NCI-H2081 (cell line): ENCODE data around the gene ABCA2.
A peak's percentile ranks its signal among the peaks of the same experiment; 100 is the strongest.
"Not testable (repeated sequence)": the region's sequence is repeated elsewhere in the genome, so short reads cannot be mapped to it uniquely, and the experiment has no call there.

Source experiments
- DNase-seq, 2 experiments: peaks; one replicate each; lab custom pipeline; 2025; lab: John Stamatoyannopoulos, UW

ABCA2 gene

GRCh38 chr9:137064027-137064879 lies 36.2 kb upstream of the ABCA2 start:
- DNase-seq = peak in 1 of 2 experiments; percentile 44

GRCh38 chr9:137063311-137064026 lies 35.4 kb upstream of the ABCA2 start:
- DNase-seq = no peak

DNA sequence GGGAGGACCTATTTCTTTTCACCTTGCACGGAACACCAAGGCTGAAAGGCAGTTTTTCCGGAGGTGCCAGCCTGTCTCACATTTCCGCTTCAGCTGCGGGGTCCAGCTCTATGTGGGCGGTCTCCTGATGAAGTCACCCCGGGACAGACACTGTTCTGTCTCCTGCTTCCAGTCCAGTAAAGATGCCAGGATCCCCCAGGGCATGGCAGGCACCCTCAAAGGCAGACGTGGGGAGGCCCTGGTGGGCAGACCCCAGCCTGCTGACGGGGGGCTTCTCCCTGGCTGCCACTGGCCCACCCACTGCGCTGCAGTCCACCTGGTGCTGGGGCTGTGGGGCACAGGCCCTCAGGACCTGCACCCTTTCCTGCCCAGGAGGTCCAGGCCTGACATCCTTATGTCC lies 34.8 kb upstream of the ABCA2 start:
- not testable (repeated sequence) for DNase-seq

DNA sequence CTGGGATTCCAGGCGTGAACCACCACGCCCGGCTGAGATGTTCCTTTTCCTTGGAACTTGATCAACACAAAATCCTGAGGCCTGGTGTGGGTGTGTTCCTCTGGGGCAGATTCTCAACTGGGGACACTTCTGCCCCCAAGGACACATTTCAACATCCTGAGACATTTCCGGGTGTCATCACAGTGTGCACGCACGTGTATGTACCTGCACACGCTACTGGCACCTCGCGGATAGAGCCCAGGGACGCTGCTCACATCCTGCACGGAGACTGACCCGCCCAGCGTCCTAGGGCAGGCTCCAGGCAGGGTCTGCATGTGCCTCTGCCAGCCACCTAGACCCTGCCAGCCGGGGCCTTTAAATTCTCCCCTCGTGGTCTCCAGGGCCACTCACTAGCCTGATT lies 34.3 kb upstream of the ABCA2 start:
- DNase-seq = no peak

- peak; percentile 38 to 67 for DNase-seq
Observed at GRCh38 chr9:137058521-137059234, 30.6 kb upstream of the ABCA2 start.

DNA sequence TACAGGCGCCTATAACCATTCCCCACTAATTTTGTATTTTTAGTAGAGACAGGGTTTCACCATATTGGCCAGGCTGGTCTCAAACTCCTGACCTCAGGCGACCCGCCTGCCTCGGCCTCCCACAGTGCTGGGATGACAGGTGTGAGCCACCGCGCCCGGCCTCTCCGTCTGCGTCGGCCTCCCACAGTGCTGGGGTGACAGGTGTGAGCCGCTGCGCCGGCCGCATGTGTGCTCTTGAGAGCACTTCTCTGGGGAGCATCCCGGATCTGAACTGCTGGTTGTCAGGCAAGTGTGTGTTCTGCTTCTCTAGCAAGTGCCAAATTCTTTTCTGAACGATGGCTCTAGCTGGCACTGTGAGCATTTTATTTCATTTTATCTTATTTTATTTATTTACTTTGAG lies 29.5 kb upstream of the ABCA2 start:
- DNase-seq = peak; percentile 49 to 75

GRCh38 chr9:137056739-137057415 lies 28.8 kb upstream of the ABCA2 start:
- DNase-seq = peak in 1 of 2 experiments; percentile 37

GRCh38 chr9:137055385-137056364 lies 27.6 kb upstream of the ABCA2 start:
- peak; percentile 75 to 86 for DNase-seq

DNA sequence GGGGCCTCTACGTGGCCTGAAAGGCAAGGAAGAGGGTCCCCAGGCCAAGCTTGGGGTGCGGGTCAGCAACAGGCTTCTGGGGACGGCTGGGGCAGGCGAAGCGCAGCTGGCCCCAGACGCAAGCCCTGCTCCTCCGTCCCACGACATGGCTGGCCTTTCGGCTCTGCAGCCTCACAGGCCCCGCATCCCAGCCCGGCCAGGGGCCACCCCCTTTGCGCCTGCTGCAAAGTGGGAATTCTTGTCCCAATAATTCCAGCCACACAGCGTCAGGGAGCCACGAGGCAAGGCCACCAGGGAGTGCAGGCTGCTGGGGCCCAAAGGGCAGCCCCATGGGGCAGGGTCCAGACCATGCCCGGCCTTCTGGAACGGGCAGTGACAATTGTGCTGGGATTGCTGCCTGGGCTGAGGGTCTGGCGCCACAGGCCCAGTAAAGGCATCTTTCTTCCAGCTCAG lies 26.9 kb upstream of the ABCA2 start:
- no peak for DNase-seq

DNA sequence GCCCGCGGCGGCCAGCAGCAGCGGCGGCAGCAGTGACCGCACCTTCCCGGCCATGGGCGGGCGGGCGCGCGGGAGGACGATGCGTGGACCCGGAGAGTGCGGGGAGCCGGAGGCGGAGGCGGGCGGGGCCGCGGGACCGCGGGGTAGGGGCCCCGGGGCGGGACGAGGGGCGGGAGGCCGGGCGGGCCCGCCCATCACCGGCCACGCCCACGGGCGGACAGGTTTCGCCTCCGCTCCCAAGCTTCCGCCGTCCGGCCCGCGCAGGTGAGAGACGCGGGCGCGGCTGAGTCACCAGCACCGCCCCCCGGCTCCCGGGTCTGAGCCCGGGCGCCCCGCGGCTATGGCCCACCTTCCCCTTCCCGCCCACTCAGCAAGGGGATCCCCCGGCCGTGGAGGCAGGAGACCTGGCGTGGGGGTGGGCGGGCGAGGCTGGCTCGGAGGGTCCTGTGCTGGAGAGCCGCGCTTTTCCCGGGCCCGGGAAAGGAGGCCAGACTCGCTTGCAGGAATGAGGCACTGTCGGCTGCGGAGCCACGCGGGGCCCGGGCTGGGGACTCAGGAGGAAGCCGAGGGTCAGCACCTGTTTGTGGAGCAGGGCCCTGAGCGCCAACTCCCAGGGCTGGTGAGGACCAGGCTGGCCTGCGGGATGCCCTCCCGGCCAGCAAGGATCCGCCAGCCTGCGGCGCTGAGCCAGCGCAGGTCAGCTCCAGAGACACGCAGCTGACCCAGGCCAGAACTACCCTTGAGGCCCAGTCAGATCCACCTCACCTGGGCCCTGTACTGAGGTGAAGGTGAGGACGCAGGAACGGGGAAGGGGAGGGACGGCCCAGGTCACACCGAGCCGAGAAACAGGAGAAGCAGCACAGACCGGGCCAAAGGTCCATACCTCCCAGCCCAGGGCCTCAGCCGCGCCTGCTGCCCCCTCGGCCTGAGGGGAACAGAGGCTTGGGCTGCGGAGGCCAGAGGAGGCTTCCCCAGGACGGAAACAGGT lies 26.2 kb upstream of the ABCA2 start, which contains the start of gene ENTPD2:
Gene ENTPD2, minus strand, starts transcription at position 118 of the 988 bp plus-strand sequence. Its CDS starts 64 bp downstream, at position 54.
- DNase-seq = peak; percentile 65 to 69

- no peak for DNase-seq
Observed at GRCh38 chr9:137052998-137053943, 25.2 kb upstream of the ABCA2 start.

GRCh38 chr9:137052293-137052692 lies 24.3 kb upstream of the ABCA2 start:
- DNase-seq = no peak

- no peak for DNase-seq
Observed at GRCh38 chr9:137051145-137051724, 23.2 kb upstream of the ABCA2 start.

GRCh38 chr9:137050570-137050969 lies 22.5 kb upstream of the ABCA2 start:
- no peak for DNase-seq

DNA sequence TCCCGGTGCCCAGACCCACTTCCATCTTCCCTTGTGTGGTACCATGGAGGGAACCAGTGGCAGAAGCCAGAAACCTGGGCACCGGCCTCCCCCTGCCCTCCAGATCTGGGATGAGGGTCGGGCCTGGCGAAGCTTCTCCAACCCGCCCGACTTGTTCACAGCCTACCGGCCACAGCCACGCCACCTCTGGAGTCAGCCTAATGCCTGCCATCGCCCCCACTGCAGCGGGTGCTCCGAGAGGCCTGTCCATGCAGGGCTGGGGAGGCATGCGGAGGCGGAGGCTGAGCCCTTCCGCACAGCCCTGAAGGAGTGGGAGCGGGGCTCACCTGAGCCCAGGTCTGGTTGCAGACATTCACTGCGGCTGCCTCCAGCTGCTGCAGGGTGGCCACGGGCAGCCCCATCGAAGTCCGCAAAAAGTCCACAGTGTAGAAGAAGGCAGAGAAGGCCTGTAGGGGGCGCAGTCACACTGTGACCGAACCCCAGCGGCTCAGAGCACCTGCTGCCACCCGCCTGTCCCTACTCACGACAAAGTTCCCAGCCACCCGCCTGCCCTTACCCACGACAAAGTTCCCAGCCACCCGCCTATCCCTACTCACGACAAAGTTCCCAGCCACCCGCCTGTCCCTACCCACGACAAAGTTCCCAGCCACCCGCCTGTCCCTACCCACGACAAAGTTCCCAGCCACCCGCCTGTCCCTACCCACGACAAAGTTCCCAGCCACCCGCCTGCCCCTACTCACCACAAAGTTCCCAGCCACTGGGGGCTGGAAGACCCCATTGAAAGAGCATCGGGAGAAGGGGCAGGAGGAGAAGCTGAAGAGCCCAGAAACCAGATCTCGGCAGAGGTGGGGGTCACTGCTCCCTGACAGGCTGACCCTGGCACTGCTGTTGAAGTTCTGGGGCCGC lies 21.8 kb upstream of the ABCA2 start:
- DNase-seq = peak; percentile 38 to 56

GRCh38 chr9:137048655-137049543 lies 20.9 kb upstream of the ABCA2 start:
- no peak for DNase-seq
